IMR-90 (cell line): ENCODE data around the gene CUL3. TPM values are rescaled to one million over a fixed set of nuclear protein-coding genes. Genes with fewer than 3 reads are reported as not detected.

ENCODE experiments used
- ATAC-seq: fragments of 200-7000 bp; cut with Tn5 transposase; 2 replicates; pipeline ENCODE4 v1.9.1; 2020; ENCODE audit warnings: low read depth, mild to moderate bottlenecking, moderate library complexity
- BruUV-seq: library from RNA; stranded (reverse); fragments of 400-500 nt; replicated peaks from 2 replicates; lab custom pipeline; 2021; lab: Mats Ljungman, UMichigan
- CTCF ChIA-PET: fragments of 300-600 bp; formaldehyde crosslinking; extraction: SDS; loops from one replicate; lab custom pipeline; 2021; ENCODE audit warnings: antibody characterized with exemption; lab: Yijun Ruan, JAX
- POLR2A ChIA-PET: fragments of 300-600 bp; sonication (Branson Sonifier 250); formaldehyde crosslinking; loops from one replicate; lab custom pipeline; 2022; ENCODE audit warnings: antibody characterized with exemption; ENCODE audit not compliant: unreplicated experiment; lab: Charles Lee
- DNase-seq: peaks from one replicate; pipeline ENCODE4 v3.0.0; 2013
- H2AFZ ChIP-seq: replicated peaks from 2 replicates; pipeline ENCODE3; 2013; ENCODE audit warnings: low read length, mild to moderate bottlenecking; ENCODE audit not compliant: poor library complexity
- H2AK5ac ChIP-seq: 2 replicates; pipeline ENCODE4 v1.6.1; 2013; ENCODE audit warnings: low read depth, low read length, inconsistent platforms
- H2AK9ac ChIP-seq: replicated peaks from 2 replicates; pipeline ENCODE3; 2013; ENCODE audit warnings: mild to moderate bottlenecking, low read depth, low read length, moderate library complexity; ENCODE audit not compliant: poor library complexity
- H2BK120ac ChIP-seq: 2 replicates; pipeline ENCODE4 v1.6.1; 2013; ENCODE audit warnings: low read depth, low read length, inconsistent platforms
- H2BK15ac ChIP-seq: 3 replicates; pipeline ENCODE4 v1.6.1; 2013; ENCODE audit warnings: low read depth, low read length, inconsistent platforms
- H2BK20ac ChIP-seq: 2 replicates; pipeline ENCODE4 v1.6.1; 2013; ENCODE audit warnings: low read depth, mild to moderate bottlenecking, inconsistent platforms, low read length, moderate library complexity
- H2BK5ac ChIP-seq: 2 replicates; pipeline ENCODE4 v1.6.1; 2013; ENCODE audit warnings: mild to moderate bottlenecking, low read depth, low read length, inconsistent platforms; ENCODE audit not compliant: poor library complexity, severe bottlenecking
- H3K14ac ChIP-seq: replicated peaks from 2 replicates; pipeline ENCODE4 v1.6.1; 2013; ENCODE audit warnings: low read depth, low read length, inconsistent platforms
- H3K18ac ChIP-seq: 2 replicates; pipeline ENCODE4 v1.6.1; 2013; ENCODE audit warnings: low read depth, low read length, control low read depth
- H3K23ac ChIP-seq: 2 replicates; pipeline ENCODE4 v1.6.1; 2013; ENCODE audit warnings: low read depth, low read length, inconsistent platforms
- H3K27ac ChIP-seq: 2 replicates; pipeline ENCODE4 v1.5.1; 2013; ENCODE audit warnings: mild to moderate bottlenecking, control low read depth, low read length; ENCODE audit not compliant: insufficient read depth
- H3K27me3 ChIP-seq: 2 replicates; pipeline ENCODE4 v1.6.1; 2013; ENCODE audit warnings: low read length; ENCODE audit not compliant: control insufficient read depth, insufficient read depth
- H3K36me3 ChIP-seq: 2 replicates; pipeline ENCODE4 v1.6.1; 2013; ENCODE audit warnings: low read length, mixed read lengths; ENCODE audit not compliant: control insufficient read depth, insufficient read depth
- H3K4ac ChIP-seq: 2 replicates; pipeline ENCODE4 v1.6.1; 2013; ENCODE audit warnings: low read depth, low read length, inconsistent platforms
- H3K4me1 ChIP-seq: 2 replicates; pipeline ENCODE4 v1.6.1; 2013; ENCODE audit warnings: low read length, mixed read lengths; ENCODE audit not compliant: control insufficient read depth, insufficient read depth
- H3K4me2 ChIP-seq: 2 replicates; pipeline ENCODE4 v1.6.1; 2013; ENCODE audit warnings: low read depth, mild to moderate bottlenecking, control low read depth, low read length, moderate library complexity
- H3K4me3 ChIP-seq: 2 replicates; pipeline ENCODE4 v1.5.1; 2013; ENCODE audit warnings: low read depth, mild to moderate bottlenecking, control low read depth, low read length, moderate library complexity; ENCODE audit not compliant: insufficient read depth
- H3K56ac ChIP-seq: 2 replicates; pipeline ENCODE4 v1.6.1; 2013; ENCODE audit warnings: low read length, inconsistent platforms; ENCODE audit not compliant: insufficient read depth; ENCODE audit errors: extremely low read depth
- H3K79me1 ChIP-seq, 2 experiments: 2 replicates each; pipeline ENCODE4 v1.6.1; 2013; ENCODE audit warnings: low read length in 2 of 2, inconsistent platforms in 1 of 2, low read depth in 1 of 2
- H3K9ac ChIP-seq: 2 replicates; pipeline ENCODE4 v1.6.1; 2013; ENCODE audit warnings: low read depth, low read length, control low read depth
- H3K9me1 ChIP-seq: 2 replicates; pipeline ENCODE4 v1.6.1; 2013; ENCODE audit warnings: low read length, inconsistent platforms; ENCODE audit not compliant: insufficient read depth
- H3K9me3 ChIP-seq: 2 replicates; pipeline ENCODE4 v1.6.1; 2013; ENCODE audit warnings: low read length; ENCODE audit not compliant: control insufficient read depth, insufficient read depth
- H4K20me1 ChIP-seq: 2 replicates; pipeline ENCODE4 v1.6.1; 2013; ENCODE audit warnings: low read length, inconsistent platforms; ENCODE audit not compliant: insufficient read depth
- H4K5ac ChIP-seq: 2 replicates; pipeline ENCODE4 v1.6.1; 2013; ENCODE audit warnings: mild to moderate bottlenecking, low read depth, low read length, control low read depth
- H4K8ac ChIP-seq, 2 experiments: 2 replicates each; pipeline ENCODE4 v1.6.1; 2013; ENCODE audit warnings: low read depth in 2 of 2, low read length in 2 of 2, control low read depth in 1 of 2, inconsistent platforms in 1 of 2
- H4K91ac ChIP-seq: 2 replicates; pipeline ENCODE4 v1.6.1; 2013; ENCODE audit warnings: low read depth, low read length, inconsistent platforms; ENCODE audit not compliant: insufficient read depth
- BHLHE40 ChIP-seq: fragments of 150-350 bp; IDR thresholded peaks from 2 replicates; pipeline ENCODE4 v1.6.1; 2016; ENCODE audit warnings: mild to moderate bottlenecking, low read depth, low read length
- CEBPB ChIP-seq: IDR thresholded peaks from 2 replicates; pipeline ENCODE4 v1.6.1; 2012; ENCODE audit warnings: low read depth, low read length, improper control_type of control experiment
- CHD1 ChIP-seq: IDR thresholded peaks from 2 replicates; pipeline ENCODE4 v1.6.1; 2012; ENCODE audit warnings: low read depth, low read length, improper control_type of control experiment
- FOS ChIP-seq: fragments of 150-350 bp; IDR thresholded peaks from 2 replicates; pipeline ENCODE4 v1.6.1; 2016; ENCODE audit warnings: low read depth, low read length
- MAFK ChIP-seq: IDR thresholded peaks from 2 replicates; pipeline ENCODE4 v1.6.1; 2012; ENCODE audit warnings: low read depth, low read length, improper control_type of control experiment
- MXI1 ChIP-seq: IDR thresholded peaks from 2 replicates; pipeline ENCODE4 v1.6.1; 2012; ENCODE audit warnings: low read depth, mild to moderate bottlenecking, low read length, moderate library complexity, borderline replicate concordance
- NFE2L2 ChIP-seq: fragments of 150-350 bp; IDR thresholded peaks from 2 replicates; pipeline ENCODE4 v1.6.1; 2016; ENCODE audit warnings: low read depth, mild to moderate bottlenecking, low read length
- POLR2A ChIP-seq: IDR thresholded peaks from 2 replicates; pipeline ENCODE4 v1.6.1; 2012; ENCODE audit warnings: mild to moderate bottlenecking, low read depth, low read length
- RAD21 ChIP-seq: IDR thresholded peaks from 2 replicates; pipeline ENCODE4 v1.6.1; 2012; ENCODE audit warnings: low read length, improper control_type of control experiment
- RCOR1 ChIP-seq: IDR thresholded peaks from 2 replicates; pipeline ENCODE4 v1.6.1; 2012; ENCODE audit warnings: mild to moderate bottlenecking, low read length, improper control_type of control experiment; ENCODE audit not compliant: insufficient replicate concordance
- RFX5 ChIP-seq: IDR thresholded peaks from 2 replicates; pipeline ENCODE4 v1.8.0; 2012; ENCODE audit warnings: low read depth, mild to moderate bottlenecking, low read length, moderate library complexity
- WGBS, 2 experiments: methylation state at CpG; one replicate each; pipeline versions ENCODE4 v1.1.5 to v1.1.7; 2013; ENCODE audit warnings: missing lambda C conversion rate in 2 of 2; ENCODE audit not compliant: insufficient read length in 1 of 2; ENCODE audit errors: extremely low coverage in 2 of 2; 5-methylcytosine and 5-hydroxymethylcytosine counted together
- dilution Hi-C: fragments of 300-500 bp; cut with HindIII; formaldehyde crosslinking; loops from one replicate; pipeline ENCODE4 v1.14.3; 2018; ENCODE audit warnings: low sequenced_read_pairs; ENCODE audit not compliant: unreplicated experiment
- in situ Hi-C: fragments of 300-500 bp; cut with MboI; formaldehyde crosslinking; loops from 3 replicates; pipeline ENCODE4 v1.14.3; 2019; ENCODE audit warnings: low sequenced_read_pairs, inconsistent platforms, mixed read lengths
- intact Hi-C: fragments of 100-400 bp; cut with micrococcal nuclease; formaldehyde crosslinking; loops from 2 replicates; pipeline ENCODE4 v1.10.0; 2022
- polyA plus RNA-seq, 3 experiments: library from polyadenylated mRNA; depleted of rRNA; stranded (reverse); fragments of >200 nt; gene quantifications; 2 replicates each; pipeline ENCODE4 v1.2.3, GENCODE V29; 2012; ENCODE audit warnings: low replicate concordance in 1 of 3
- total RNA-seq: library from RNA; depleted of rRNA; stranded (reverse); fragments of >200 nt; gene quantifications from 2 replicates; pipeline ENCODE4 v1.2.3, GENCODE V29; 2012
- TF ChIP-seq, protein P1 (sequence below): conservative IDR thresholded peaks from 2 replicates; pipeline ENCODE4 v1.5.1; 2012; ENCODE audit warnings: mild to moderate bottlenecking, low read depth, low read length, improper control_type of control experiment
- TF ChIP-seq, protein P2 (sequence below): fragments of 150-350 bp; IDR thresholded peaks from 2 replicates; pipeline ENCODE4 v1.6.1; 2017; ENCODE audit warnings: mild to moderate bottlenecking, antibody characterized with exemption, low read length, low read depth

CUL3 gene
- total and polyA plus RNA-seq, 2 of the 4 experiments (the other 2 are of a cell fraction), result 33.7 to 45.7 TPM

DNA sequence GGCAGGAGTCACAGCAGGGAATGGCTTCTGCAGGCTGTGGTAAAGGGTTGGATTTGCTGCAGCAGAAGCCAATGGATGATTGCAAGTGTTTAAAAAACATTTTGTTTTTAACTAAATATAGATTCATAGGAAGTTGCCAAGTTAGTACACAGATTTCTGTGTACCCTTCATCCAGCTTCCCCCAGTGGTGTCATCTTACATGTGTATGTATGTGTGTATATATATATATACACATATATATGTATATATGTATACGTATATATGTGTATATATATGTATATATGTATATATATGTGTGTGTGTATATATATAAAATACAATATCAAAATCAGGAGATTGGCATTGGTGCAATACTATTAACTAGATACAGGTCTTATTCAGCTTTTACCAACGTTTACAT is 164.1 kb downstream of the CUL3 start:
- no peak overlapping the region for H2BK5ac ChIP-seq
- H3K27ac ChIP-seq, result no peak overlapping the region
- no CpG with 5 or more reads among the region's 2 CpGs for WGBS, 2 experiments
- H3K4me1 ChIP-seq, result no peaks in the 10 kb centered on the region
- no peak for ATAC-seq
- POLR2A ChIA-PET, result no interaction called here
- no peaks in the 10 kb centered on the region for H3K79me1 ChIP-seq
- BruUV-seq, result no TSS peak
- H4K91ac ChIP-seq, result no peak overlapping the region
- in situ Hi-C loops (no loop called here), intact Hi-C loops (no loop called here), dilution Hi-C loops (no loop called here)
- no peak overlapping the region for H3K56ac ChIP-seq
- no peak for DNase-seq
- H3K4ac ChIP-seq, result no peak overlapping the region
- H3K4me2 ChIP-seq, result no peak overlapping the region
- H3K14ac ChIP-seq, result no peak overlapping the region
- H3K27me3 ChIP-seq, result peaks cover 2% of the 10 kb centered on the region
- no peak overlapping the region for H3K23ac ChIP-seq
- H2BK20ac ChIP-seq, result no peak overlapping the region
- no peaks in the 10 kb centered on the region for H3K9me3 ChIP-seq
- H2AFZ ChIP-seq, result no peak overlapping the region
- H4K8ac ChIP-seq, result no peak overlapping the region
- TF ChIP-seq RCOR1 (no peak), MXI1 (no peak), RFX5 (no peak), MAFK (no peak), CHD1 (no peak), POLR2A (no peak), CEBPB (no peak), RAD21 (no peak), NFE2L2 (no peak), FOS (no peak), BHLHE40 (no peak)
- TF ChIP-seq, protein P1, sequence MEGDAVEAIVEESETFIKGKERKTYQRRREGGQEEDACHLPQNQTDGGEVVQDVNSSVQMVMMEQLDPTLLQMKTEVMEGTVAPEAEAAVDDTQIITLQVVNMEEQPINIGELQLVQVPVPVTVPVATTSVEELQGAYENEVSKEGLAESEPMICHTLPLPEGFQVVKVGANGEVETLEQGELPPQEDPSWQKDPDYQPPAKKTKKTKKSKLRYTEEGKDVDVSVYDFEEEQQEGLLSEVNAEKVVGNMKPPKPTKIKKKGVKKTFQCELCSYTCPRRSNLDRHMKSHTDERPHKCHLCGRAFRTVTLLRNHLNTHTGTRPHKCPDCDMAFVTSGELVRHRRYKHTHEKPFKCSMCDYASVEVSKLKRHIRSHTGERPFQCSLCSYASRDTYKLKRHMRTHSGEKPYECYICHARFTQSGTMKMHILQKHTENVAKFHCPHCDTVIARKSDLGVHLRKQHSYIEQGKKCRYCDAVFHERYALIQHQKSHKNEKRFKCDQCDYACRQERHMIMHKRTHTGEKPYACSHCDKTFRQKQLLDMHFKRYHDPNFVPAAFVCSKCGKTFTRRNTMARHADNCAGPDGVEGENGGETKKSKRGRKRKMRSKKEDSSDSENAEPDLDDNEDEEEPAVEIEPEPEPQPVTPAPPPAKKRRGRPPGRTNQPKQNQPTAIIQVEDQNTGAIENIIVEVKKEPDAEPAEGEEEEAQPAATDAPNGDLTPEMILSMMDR, result no peak
- TF ChIP-seq, protein P2, sequence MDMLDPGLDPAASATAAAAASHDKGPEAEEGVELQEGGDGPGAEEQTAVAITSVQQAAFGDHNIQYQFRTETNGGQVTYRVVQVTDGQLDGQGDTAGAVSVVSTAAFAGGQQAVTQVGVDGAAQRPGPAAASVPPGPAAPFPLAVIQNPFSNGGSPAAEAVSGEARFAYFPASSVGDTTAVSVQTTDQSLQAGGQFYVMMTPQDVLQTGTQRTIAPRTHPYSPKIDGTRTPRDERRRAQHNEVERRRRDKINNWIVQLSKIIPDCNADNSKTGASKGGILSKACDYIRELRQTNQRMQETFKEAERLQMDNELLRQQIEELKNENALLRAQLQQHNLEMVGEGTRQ, result no peak
- no peak overlapping the region for H2BK15ac ChIP-seq
- H3K4me3 ChIP-seq, result no peak overlapping the region
- no peak overlapping the region for H2BK120ac ChIP-seq
- no peak overlapping the region for H2AK5ac ChIP-seq
- H3K18ac ChIP-seq, result no peak overlapping the region
- no peak overlapping the region for H3K9ac ChIP-seq
- H3K9me1 ChIP-seq, result no peaks in the 10 kb centered on the region
- CTCF ChIA-PET, result no interaction called here
- H4K5ac ChIP-seq, result no peak overlapping the region
- no peaks in the 10 kb centered on the region for H4K20me1 ChIP-seq
- no peak overlapping the region for H2AK9ac ChIP-seq
- no peaks in the 10 kb centered on the region for H3K36me3 ChIP-seq
